C4-2B (cell line): ENCODE data around the gene PLA2R1.

ENCODE experiments used
- H3K27ac ChIP-seq: fragments of 450-650 bp; 2 replicates; pipeline ENCODE4 v1.5.1; 2017
- CTCF ChIP-seq: fragments of 450-650 bp; conservative IDR thresholded peaks from 2 replicates; pipeline ENCODE4 v1.5.1; 2017; ENCODE audit warnings: mild to moderate bottlenecking
- ZFX ChIP-seq: fragments of 450-650 bp; IDR thresholded peaks from 2 replicates; pipeline ENCODE4 v1.6.1; 2017

Gene PLA2R1

GRCh38 chr2:160029270-160029628 is 33.2 kb downstream of the PLA2R1 start:
- TF ChIP-seq CTCF = no peak
- TF ChIP-seq ZFX = no peak
- H3K27ac ChIP-seq = no peak overlapping the region

GRCh38 chr2:160028431-160029269 is 33.8 kb downstream of the PLA2R1 start:
- no peak for TF ChIP-seq CTCF
- TF ChIP-seq ZFX = no peak
- H3K27ac ChIP-seq = no peak overlapping the region

DNA sequence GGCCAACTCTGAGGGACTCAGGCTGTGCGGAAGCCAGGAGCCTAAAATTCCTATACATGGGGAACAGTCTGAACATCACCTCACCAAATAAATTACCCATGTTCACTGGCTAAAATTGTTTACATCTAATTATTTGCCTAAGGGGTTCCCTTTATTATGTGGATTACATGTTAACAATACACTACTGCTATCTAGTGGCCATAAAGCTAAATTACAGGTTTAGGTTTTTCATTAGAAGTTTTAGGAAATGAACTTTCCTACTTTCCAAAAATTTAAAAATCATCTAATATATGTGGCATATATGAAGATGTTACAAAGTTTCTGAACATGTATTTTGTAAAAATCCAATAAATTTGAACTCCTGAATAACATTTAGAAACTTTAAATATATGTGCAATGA is 40.3 kb downstream of the PLA2R1 start:
- no peak overlapping the region for H3K27ac ChIP-seq
- TF ChIP-seq ZFX (no peak), CTCF (peak; percentile 73)

GRCh38 chr2:160019374-160020090 is 42.9 kb downstream of the PLA2R1 start:
- TF ChIP-seq CTCF = no peak
- TF ChIP-seq ZFX = no peak
- no peak overlapping the region for H3K27ac ChIP-seq

DNA sequence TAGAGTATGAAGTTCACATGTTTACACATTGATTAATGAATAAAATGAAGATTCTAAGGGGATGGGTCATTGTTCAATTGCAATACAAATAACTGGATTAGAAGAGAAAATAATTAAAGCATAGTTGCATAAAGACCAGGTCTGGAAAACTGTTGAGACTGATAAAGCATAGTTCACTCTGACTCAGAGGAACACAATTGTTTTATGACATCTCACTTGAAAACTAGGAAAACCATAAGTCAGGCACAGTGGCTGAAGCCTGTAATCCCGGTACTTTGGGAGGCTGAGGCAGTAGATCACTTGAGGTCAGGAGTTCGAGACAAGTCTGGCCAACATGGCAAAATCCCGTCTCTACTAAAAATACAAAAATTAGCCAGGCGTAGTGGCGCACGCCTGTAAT is 46.7 kb downstream of the PLA2R1 start:
- TF ChIP-seq ZFX (no peak), CTCF (no peak)

GRCh38 chr2:160014227-160014626 is 48.2 kb downstream of the PLA2R1 start:
- no peak for TF ChIP-seq ZFX
- no peak for TF ChIP-seq CTCF
- no peak overlapping the region for H3K27ac ChIP-seq

More for the DNA sequence above, 46.7 kb downstream of the PLA2R1 start:
- no peak overlapping the region for H3K27ac ChIP-seq

DNA sequence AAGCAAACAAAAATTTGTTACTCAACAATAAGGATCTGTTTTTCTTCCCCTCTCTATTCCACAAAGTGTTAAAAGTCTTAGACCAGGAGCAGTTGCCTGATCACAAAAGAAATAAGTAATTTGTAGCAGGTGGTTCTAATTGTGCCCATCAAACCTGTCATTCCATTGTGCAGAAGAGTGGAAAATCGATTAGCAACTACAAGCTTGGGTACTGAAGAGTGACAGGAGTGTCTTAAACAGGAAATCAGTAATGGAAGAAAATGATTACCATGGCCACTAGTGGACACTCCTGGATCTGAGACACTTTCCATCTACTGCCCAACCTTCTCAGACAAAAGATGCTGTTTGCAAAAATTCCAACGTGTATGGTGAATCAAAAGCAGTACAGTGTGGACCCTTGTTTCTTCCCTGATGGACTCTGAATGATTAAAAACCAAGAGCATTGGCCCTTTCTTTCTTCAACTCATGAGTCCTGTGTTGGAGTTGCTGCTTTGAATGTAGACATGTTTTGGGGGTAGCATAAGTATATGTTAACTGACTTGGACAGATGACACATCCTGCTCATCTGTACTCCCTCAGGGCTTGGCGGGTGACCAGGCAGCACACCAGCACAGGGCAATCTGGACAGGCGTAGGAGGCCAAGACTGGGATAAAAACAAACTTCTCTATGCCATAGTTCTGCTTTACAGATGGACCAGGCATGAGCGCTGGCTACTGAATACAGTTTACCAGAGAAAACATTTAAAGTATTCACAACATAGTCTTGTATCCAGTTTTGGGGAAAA is 51.9 kb downstream of the PLA2R1 start:
- TF ChIP-seq ZFX (no peak), CTCF (no peak)
- no peak overlapping the region for H3K27ac ChIP-seq
